H1 (cell line): ENCODE data around the gene PDGFD. TPM values are rescaled to one million over a fixed set of nuclear protein-coding genes. Genes with fewer than 3 reads are reported as not detected.
A peak's percentile ranks its signal among the peaks of the same experiment; 100 is the strongest.

Experiments
- CTCF ChIA-PET: fragments of 300-600 bp; sonication (Branson Sonifier 250); formaldehyde crosslinking; loops from one replicate; lab custom pipeline; 2021; ENCODE audit not compliant: partially characterized antibody; lab: Charles Lee
- POLR2A ChIA-PET: fragments of 300-600 bp; sonication (Branson Sonifier 250); formaldehyde crosslinking; loops from one replicate; lab custom pipeline; 2021; ENCODE audit warnings: inconsistent platforms; ENCODE audit not compliant: partially characterized antibody; lab: Charles Lee
- DNase-seq, 2 experiments: peaks; one replicate each; pipeline versions ENCODE4 v3.0.0 to v3.0.0-alpha.2; 2010 to 2022; ENCODE audit warnings: low spot score in 2 of 2, low read depth in 1 of 2, mixed read lengths in 1 of 2
- FAIRE-seq: peaks from 2 replicates; lab custom pipeline; 2011; peaks lifted over from hg19 to GRCh38; lab: Jason Lieb, UNC
- H2AFZ ChIP-seq: 2 replicates; pipeline ENCODE4 v1.8.1; 2012; ENCODE audit warnings: low read length, inconsistent platforms
- H2AK5ac ChIP-seq: 2 replicates; pipeline ENCODE4 v1.6.1; 2013; ENCODE audit warnings: low read depth, low read length
- H2BK120ac ChIP-seq: replicated peaks from 2 replicates; pipeline ENCODE3; 2013; ENCODE audit warnings: low read depth, low read length, inconsistent platforms
- H2BK12ac ChIP-seq: 2 replicates; pipeline ENCODE4 v1.6.1; 2013; ENCODE audit warnings: low read depth, low read length
- H2BK15ac ChIP-seq: 2 replicates; pipeline ENCODE4 v1.6.1; 2013; ENCODE audit warnings: low read length
- H2BK20ac ChIP-seq: 2 replicates; pipeline ENCODE4 v1.6.1; 2013; ENCODE audit warnings: low read length
- H2BK5ac ChIP-seq: 2 replicates; pipeline ENCODE4 v1.6.1; 2013; ENCODE audit warnings: low read depth, low read length
- H3K14ac ChIP-seq: 2 replicates; pipeline ENCODE4 v1.6.1; 2013; ENCODE audit warnings: inconsistent platforms; ENCODE audit not compliant: insufficient read length
- H3K18ac ChIP-seq: 2 replicates; pipeline ENCODE4 v1.6.1; 2013; ENCODE audit warnings: low read length; ENCODE audit errors: extremely low read depth
- H3K23ac ChIP-seq: 2 replicates; pipeline ENCODE4 v1.6.1; 2013; ENCODE audit warnings: inconsistent platforms; ENCODE audit not compliant: insufficient read length
- H3K23me2 ChIP-seq: 2 replicates; pipeline ENCODE4 v1.6.1; 2013; ENCODE audit warnings: low read depth, low read length
- H3K27ac ChIP-seq: 2 replicates; pipeline ENCODE4 v1.6.1; 2011; ENCODE audit warnings: low read depth, low read length, inconsistent platforms
- H3K27me3 ChIP-seq, 4 experiments: replicated peaks in 1 of 4; 1 replicate in 1 of 4; 2 replicates in 3 of 4; pipeline versions ENCODE4 v1.6.1 to v1.8.1; 2011 to 2013; ENCODE audit warnings: low read length in 3 of 4, mild to moderate bottlenecking in 3 of 4, inconsistent platforms in 2 of 4, mixed read lengths in 2 of 4, moderate library complexity in 1 of 4; ENCODE audit not compliant: control insufficient read depth in 3 of 4, insufficient read depth in 3 of 4; ENCODE audit errors: extremely low read depth in 1 of 4
- H3K36me3 ChIP-seq, 4 experiments: 2 replicates each; pipeline versions ENCODE4 v1.6.1 to v1.8.1; 2011 to 2013; ENCODE audit warnings: mild to moderate bottlenecking in 4 of 4, low read length in 3 of 4, moderate library complexity in 2 of 4, control low read depth in 1 of 4, inconsistent platforms in 1 of 4; ENCODE audit not compliant: insufficient read depth in 4 of 4, control insufficient read depth in 2 of 4
- H3K4ac ChIP-seq: replicated peaks from 2 replicates; pipeline ENCODE3; 2013; ENCODE audit warnings: low read length, low read depth, mixed read lengths, inconsistent platforms; ENCODE audit not compliant: insufficient read length
- H3K4me1 ChIP-seq, 4 experiments: replicated peaks in 1 of 4; 1 replicate in 1 of 4; 2 replicates in 3 of 4; pipeline versions ENCODE4 v1.6.1 to v1.8.1; 2011 to 2013; ENCODE audit warnings: low read length in 3 of 4, inconsistent platforms in 2 of 4, mixed read lengths in 1 of 4; ENCODE audit not compliant: insufficient read depth in 4 of 4, control insufficient read depth in 3 of 4
- H3K4me2 ChIP-seq, 2 experiments: 2 replicates each; pipeline versions ENCODE4 v1.6.1 to v1.8.1; 2011 to 2013; ENCODE audit warnings: low read depth in 2 of 2, low read length in 2 of 2, control low read depth in 1 of 2, inconsistent platforms in 1 of 2, mild to moderate bottlenecking in 1 of 2; ENCODE audit not compliant: insufficient read depth in 1 of 2
- H3K4me3 ChIP-seq, 4 experiments: fragments of 200-600, 300-600 bp in 1 of 4; sonication (generic), shearing (Covaris generic), sonication (Bioruptor Twin) in 1 of 4; 2 replicates each; pipeline versions ENCODE4 v1.5.1 to v1.8.1; 2011 to 2016; ENCODE audit warnings: low read length in 4 of 4, low read depth in 3 of 4, control low read depth in 2 of 4, inconsistent platforms in 2 of 4, mild to moderate bottlenecking in 2 of 4, mixed read lengths in 1 of 4, moderate library complexity in 1 of 4; ENCODE audit not compliant: insufficient read depth in 2 of 4; ENCODE audit errors: extremely low read depth in 1 of 4
- H3K56ac ChIP-seq: replicated peaks from 2 replicates; pipeline ENCODE3; 2013; ENCODE audit warnings: low read depth, mild to moderate bottlenecking, mixed read lengths, low read length, inconsistent platforms; ENCODE audit not compliant: insufficient read length
- H3K79me1 ChIP-seq: 2 replicates; pipeline ENCODE4 v1.6.1; 2013; ENCODE audit warnings: low read depth, low read length, control low read depth
- H3K79me2 ChIP-seq, 2 experiments: 2 replicates each; pipeline versions ENCODE4 v1.6.1 to v1.8.1; 2012 to 2013; ENCODE audit warnings: low read length in 2 of 2, mild to moderate bottlenecking in 2 of 2, inconsistent platforms in 1 of 2; ENCODE audit not compliant: insufficient read depth in 2 of 2, control insufficient read depth in 1 of 2
- H3K9ac ChIP-seq, 4 experiments: replicated peaks in 1 of 4; 1 replicate in 1 of 4; 2 replicates in 3 of 4; pipeline versions ENCODE4 v1.6.1 to v1.8.1; 2011 to 2013; ENCODE audit warnings: low read depth in 3 of 4, low read length in 3 of 4, control low read depth in 2 of 4, mild to moderate bottlenecking in 2 of 4, moderate library complexity in 2 of 4, inconsistent platforms in 1 of 4; ENCODE audit errors: extremely low read depth in 1 of 4
- H3K9me3 ChIP-seq, 2 experiments: 2 replicates each; pipeline versions ENCODE4 v1.6.1 to v1.8.1; 2012 to 2013; ENCODE audit warnings: mild to moderate bottlenecking in 2 of 2, moderate library complexity in 2 of 2, control low read depth in 1 of 2, inconsistent platforms in 1 of 2, low read depth in 1 of 2, low read length in 1 of 2, mixed read lengths in 1 of 2; ENCODE audit not compliant: insufficient read depth in 2 of 2
- H4K20me1 ChIP-seq, 2 experiments: replicated peaks in 1 of 2; 2 replicates each; pipeline versions ENCODE3 to v1.8.1; 2011 to 2013; ENCODE audit warnings: inconsistent platforms in 2 of 2, low read length in 2 of 2, mild to moderate bottlenecking in 1 of 2; ENCODE audit not compliant: insufficient read depth in 2 of 2, control insufficient read depth in 1 of 2
- H4K5ac ChIP-seq: 2 replicates; pipeline ENCODE4 v1.6.1; 2013; ENCODE audit warnings: low read length, low read depth, mixed read lengths, inconsistent platforms; ENCODE audit not compliant: insufficient read length
- H4K8ac ChIP-seq: 2 replicates; pipeline ENCODE4 v1.8.0; 2013; ENCODE audit warnings: mild to moderate bottlenecking, moderate library complexity, low read length, inconsistent platforms; ENCODE audit not compliant: insufficient read depth; ENCODE audit errors: extremely low read depth
- H4K91ac ChIP-seq: replicated peaks from 2 replicates; pipeline ENCODE3; 2013; ENCODE audit warnings: low read length, mixed read lengths, inconsistent platforms; ENCODE audit not compliant: insufficient read length
- ATF3 ChIP-seq: IDR thresholded peaks from 2 replicates; pipeline ENCODE4 v1.6.1; 2011; ENCODE audit warnings: low read depth, mild to moderate bottlenecking, low read length; ENCODE audit not compliant: insufficient read depth
- BRCA1 ChIP-seq: IDR thresholded peaks from 2 replicates; pipeline ENCODE4 v1.6.1; 2012; ENCODE audit warnings: low read depth, low read length, improper control_type of control experiment
- CBX5 ChIP-seq: fragments of 300-800, 300-1000 bp; sonication (generic); IDR thresholded peaks from 2 replicates; pipeline ENCODE4 v1.7.1; 2016; ENCODE audit warnings: antibody characterized with exemption, low read length, low read depth
- CHD1 ChIP-seq: IDR thresholded peaks from 2 replicates; pipeline ENCODE4 v1.6.1; 2012; ENCODE audit warnings: low read depth, low read length, improper control_type of control experiment
- JUN ChIP-seq: IDR thresholded peaks from 2 replicates; pipeline ENCODE4 v1.6.1; 2011; ENCODE audit warnings: low read depth, mild to moderate bottlenecking, improper control_type of control experiment, low read length
- MAFK ChIP-seq: IDR thresholded peaks from 2 replicates; pipeline ENCODE4 v1.6.1; 2012; ENCODE audit warnings: low read depth, mild to moderate bottlenecking, improper control_type of control experiment, low read length
- PHF8 ChIP-seq: fragments of 200-600 bp; sonication (generic); conservative IDR thresholded peaks from 2 replicates; pipeline ENCODE4 v1.7.1; 2012; ENCODE audit warnings: low read depth, mild to moderate bottlenecking, inconsistent platforms, low read length, moderate library complexity
- POLR2A ChIP-seq, 2 experiments: IDR thresholded peaks; 1 replicate in 1 of 2; 2 replicates in 1 of 2; pipeline ENCODE4 v1.6.1; 2011; ENCODE audit warnings: low read depth in 2 of 2, low read length in 2 of 2, mild to moderate bottlenecking in 2 of 2; ENCODE audit errors: control extremely low read depth in 1 of 2
- TCF12 ChIP-seq: IDR thresholded peaks from 2 replicates; pipeline ENCODE4 v1.6.1; 2011; ENCODE audit warnings: low read depth, mild to moderate bottlenecking, low read length
- WGBS, 2 experiments: shearing (Covaris generic) in 1 of 2; methylation state at CpG; one replicate each; pipeline versions ENCODE4 v1.1.6 to v1.1.7; 2013 to 2015; ENCODE audit warnings: low lambda C conversion rate in 2 of 2, mixed read lengths in 2 of 2, inconsistent platforms in 1 of 2, low coverage in 1 of 2, missing lambda C conversion rate in 1 of 2; ENCODE audit not compliant: insufficient replicate concordance in 2 of 2, insufficient coverage in 1 of 2, insufficient read length in 1 of 2; ENCODE audit errors: extremely low coverage in 1 of 2, missing lambda C conversion rate in 1 of 2; 5-methylcytosine and 5-hydroxymethylcytosine counted together
- polyA plus RNA-seq, 7 experiments: library from polyadenylated mRNA; depleted of rRNA in 3 of 7; stranded (reverse) in 5 of 7; unstranded in 2 of 7; fragments of >200 nt in 5 of 7; fragments of 200-250 nt in 2 of 7; gene quantifications; 1 replicate in 5 of 7; 2 replicates in 1 of 7; 4 replicates in 1 of 7; pipeline versions ENCODE4 v1.2.1 to v1.2.3, GENCODE V29; 2011 to 2013; ENCODE audit warnings: missing spikeins in 2 of 7, mixed read lengths in 2 of 7
- total RNA-seq: library from RNA; stranded (reverse); fragmentation: NEBNext Ultra II Directional; extraction: Animal tissue kit (Norgen Biotek cat#: 25700); gene quantifications from 2 replicates; pipeline ENCODE4 v1.2.1, GENCODE V29; 2021

The PDGFD gene
- total and polyA plus RNA-seq, 2 of the 8 experiments (the other 6 are each of a cell fraction or from before 2014, with no cell fraction given), result 1.1 to 3.9 TPM

- no peaks in the 10 kb centered on the region for H3K36me3 ChIP-seq
- H2AK5ac ChIP-seq, result no peak overlapping the region
- no peak overlapping the region for H2BK12ac ChIP-seq
- H2BK20ac ChIP-seq, result no peak overlapping the region
- no peaks in the 10 kb centered on the region for H3K79me2 ChIP-seq
- no peak overlapping the region for H3K56ac ChIP-seq
- H4K8ac ChIP-seq, result no peak overlapping the region
- no peaks in the 10 kb centered on the region for H4K20me1 ChIP-seq
- DNase-seq (peak in 1 of 2 experiments; percentile 9), FAIRE-seq (peak; percentile 19)
- H2BK120ac ChIP-seq, result no peak overlapping the region
- H3K27me3 ChIP-seq, result no peaks in the 10 kb centered on the region
- no peaks in the 10 kb centered on the region for H3K23me2 ChIP-seq
- H3K4me2 ChIP-seq, result no peak overlapping the region
- H3K9ac ChIP-seq, result no peak overlapping the region
- peaks cover 0 to 3% (median 2%) of the 10 kb centered on the region in 4 experiments; a peak in 2 of 7 replicates for H3K4me1 ChIP-seq
- no peak overlapping the region for H4K5ac ChIP-seq
- H3K14ac ChIP-seq, result no peak overlapping the region
- no peak overlapping the region for H3K23ac ChIP-seq
- no peak overlapping the region for H3K4me3 ChIP-seq
- no peak overlapping the region for H3K27ac ChIP-seq
- no peaks in the 10 kb centered on the region for H3K9me3 ChIP-seq
- H2AFZ ChIP-seq, result no peak overlapping the region
- no peak overlapping the region for H2BK15ac ChIP-seq
- H2BK5ac ChIP-seq, result no peak overlapping the region
- H3K4ac ChIP-seq, result no peak overlapping the region
- H3K18ac ChIP-seq, result no peak overlapping the region; the same call in 1 of the 2 replicates
- ChIA-PET POLR2A (no interaction called here), CTCF (interaction anchor here (0.6 to 1.3 kb wide), 2 partner anchors 11 to 960 kb away, joined by 3 read pairs; no protein-coding TSS in a partner anchor)
- TF ChIP-seq ATF3 (no peak), POLR2A (IDR thresholded peaks at IDR 0.05; ENCODE audit: control extremely low read depth in 1 of 2, low read depth in 2 of 2, low read length in 2 of 2) (no peak), CBX5 (no peak), CHD1 (no peak), BRCA1 (no peak), TCF12 (no peak), MAFK (no peak), PHF8 (no peak), JUN (no peak)
- TF ChIP-seq, all 59 proteins: peak for 0
- 82% methylated on average over 9 of the region's 9 CpGs; no CpG with 5 or more reads in 1 of the 2 experiments for WGBS, 2 experiments
- no peaks in the 10 kb centered on the region for H3K79me1 ChIP-seq
- no peak overlapping the region for H4K91ac ChIP-seq
Observed at GRCh38 chr11:103987629-103988594, 176.0 kb downstream of the PDGFD start.
